ENCODE measurements around the gene CEMIP2.

DNA sequence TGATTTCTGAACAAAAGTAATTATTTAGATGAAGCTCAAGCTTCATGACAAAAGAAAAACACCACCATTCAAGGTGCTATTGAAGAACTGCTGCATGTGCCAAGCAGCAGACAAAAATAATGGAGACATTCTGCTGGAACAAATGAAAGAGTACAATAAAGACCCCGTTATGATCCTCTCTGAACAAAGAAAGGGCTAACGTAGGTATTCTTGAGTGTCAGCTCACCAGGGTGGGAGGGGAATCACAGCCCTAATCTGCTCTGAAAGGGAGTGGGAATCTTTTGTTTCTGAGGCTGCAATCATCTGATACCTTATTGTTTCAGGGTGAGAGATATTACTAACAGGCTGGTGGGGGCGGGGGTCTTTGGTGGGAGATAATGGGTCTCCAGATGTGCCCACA, 15.4 kb downstream of the CEMIP2 start:
- TF ChIP-seq, protein P1, sequence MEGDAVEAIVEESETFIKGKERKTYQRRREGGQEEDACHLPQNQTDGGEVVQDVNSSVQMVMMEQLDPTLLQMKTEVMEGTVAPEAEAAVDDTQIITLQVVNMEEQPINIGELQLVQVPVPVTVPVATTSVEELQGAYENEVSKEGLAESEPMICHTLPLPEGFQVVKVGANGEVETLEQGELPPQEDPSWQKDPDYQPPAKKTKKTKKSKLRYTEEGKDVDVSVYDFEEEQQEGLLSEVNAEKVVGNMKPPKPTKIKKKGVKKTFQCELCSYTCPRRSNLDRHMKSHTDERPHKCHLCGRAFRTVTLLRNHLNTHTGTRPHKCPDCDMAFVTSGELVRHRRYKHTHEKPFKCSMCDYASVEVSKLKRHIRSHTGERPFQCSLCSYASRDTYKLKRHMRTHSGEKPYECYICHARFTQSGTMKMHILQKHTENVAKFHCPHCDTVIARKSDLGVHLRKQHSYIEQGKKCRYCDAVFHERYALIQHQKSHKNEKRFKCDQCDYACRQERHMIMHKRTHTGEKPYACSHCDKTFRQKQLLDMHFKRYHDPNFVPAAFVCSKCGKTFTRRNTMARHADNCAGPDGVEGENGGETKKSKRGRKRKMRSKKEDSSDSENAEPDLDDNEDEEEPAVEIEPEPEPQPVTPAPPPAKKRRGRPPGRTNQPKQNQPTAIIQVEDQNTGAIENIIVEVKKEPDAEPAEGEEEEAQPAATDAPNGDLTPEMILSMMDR (IDR thresholded peaks at IDR 0.05): no peak
- TF ChIP-seq NFYB (CRISPR knock-in tag; conservative IDR thresholded peaks at IDR 0.05; ENCODE audit: low read depth): no peak
- TF ChIP-seq, protein P2, sequence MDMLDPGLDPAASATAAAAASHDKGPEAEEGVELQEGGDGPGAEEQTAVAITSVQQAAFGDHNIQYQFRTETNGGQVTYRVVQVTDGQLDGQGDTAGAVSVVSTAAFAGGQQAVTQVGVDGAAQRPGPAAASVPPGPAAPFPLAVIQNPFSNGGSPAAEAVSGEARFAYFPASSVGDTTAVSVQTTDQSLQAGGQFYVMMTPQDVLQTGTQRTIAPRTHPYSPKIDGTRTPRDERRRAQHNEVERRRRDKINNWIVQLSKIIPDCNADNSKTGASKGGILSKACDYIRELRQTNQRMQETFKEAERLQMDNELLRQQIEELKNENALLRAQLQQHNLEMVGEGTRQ (CRISPR knock-in tag; IDR thresholded peaks at IDR 0.05): no peak
- TF ChIP-seq JUN (CRISPR knock-in tag; IDR thresholded peaks at IDR 0.05): no peak
- TF ChIP-seq, protein P3, sequence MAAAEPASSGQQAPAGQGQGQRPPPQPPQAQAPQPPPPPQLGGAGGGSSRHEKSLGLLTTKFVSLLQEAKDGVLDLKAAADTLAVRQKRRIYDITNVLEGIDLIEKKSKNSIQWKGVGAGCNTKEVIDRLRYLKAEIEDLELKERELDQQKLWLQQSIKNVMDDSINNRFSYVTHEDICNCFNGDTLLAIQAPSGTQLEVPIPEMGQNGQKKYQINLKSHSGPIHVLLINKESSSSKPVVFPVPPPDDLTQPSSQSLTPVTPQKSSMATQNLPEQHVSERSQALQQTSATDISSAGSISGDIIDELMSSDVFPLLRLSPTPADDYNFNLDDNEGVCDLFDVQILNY (CRISPR knock-in tag; IDR thresholded peaks at IDR 0.05): no peak
- no peak for TF ChIP-seq ZNF396 (CRISPR knock-in tag; IDR thresholded peaks at IDR 0.05; ENCODE audit: borderline replicate concordance)
- no peak for TF ChIP-seq ZNF317 (CRISPR knock-in tag; IDR thresholded peaks at IDR 0.05; ENCODE audit: borderline replicate concordance, low read depth)
- no peak for TF ChIP-seq PRRX2 (CRISPR knock-in tag; IDR thresholded peaks at IDR 0.05)
- no peak for TF ChIP-seq ETV6 (CRISPR knock-in tag; IDR thresholded peaks at IDR 0.05)
- TF ChIP-seq, protein P4, sequence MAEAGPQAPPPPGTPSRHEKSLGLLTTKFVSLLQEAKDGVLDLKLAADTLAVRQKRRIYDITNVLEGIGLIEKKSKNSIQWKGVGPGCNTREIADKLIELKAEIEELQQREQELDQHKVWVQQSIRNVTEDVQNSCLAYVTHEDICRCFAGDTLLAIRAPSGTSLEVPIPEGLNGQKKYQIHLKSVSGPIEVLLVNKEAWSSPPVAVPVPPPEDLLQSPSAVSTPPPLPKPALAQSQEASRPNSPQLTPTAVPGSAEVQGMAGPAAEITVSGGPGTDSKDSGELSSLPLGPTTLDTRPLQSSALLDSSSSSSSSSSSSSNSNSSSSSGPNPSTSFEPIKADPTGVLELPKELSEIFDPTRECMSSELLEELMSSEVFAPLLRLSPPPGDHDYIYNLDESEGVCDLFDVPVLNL (CRISPR knock-in tag; IDR thresholded peaks at IDR 0.05; ENCODE audit: borderline replicate concordance, low read depth): no peak
